Measurements from ENCODE around the gene WNT7A. TPM values are rescaled to one million over a fixed set of nuclear protein-coding genes. Genes with fewer than 3 reads are reported as not detected.

WNT7A gene
- total RNA-seq, 1 experiment from 2014 or later = not detected

GRCh38 chr3:13834258-13835035, 45.4 kb downstream of the WNT7A start:
- no peak overlapping the region for H3K4me3 Mint-ChIP-seq
- H3T11ph ChIP-seq (ENCODE audit: low read length) = no peak overlapping the region
- H3K9me3 ChIP-seq (ENCODE audit: control insufficient read depth, low read depth, low read length) = no peaks in the 10 kb centered on the region
- H4K5ac ChIP-seq (ENCODE audit: insufficient read length, low read depth, low read length) = no peak overlapping the region
- no peak for DNase-seq
- H3K36me3 Mint-ChIP-seq (ENCODE audit: insufficient read depth in 1 of 3, low read depth in 3 of 3) = no peaks in the 10 kb centered on the region
- no peak overlapping the region for H2BK120ac ChIP-seq (ENCODE audit: low read depth, low read length, poor library complexity, severe bottlenecking)
- H3K56ac ChIP-seq (ENCODE audit: insufficient read length, low read depth, low read length) = no peak overlapping the region
- peak overlapping the region in 1 of 3 experiments; percentile 13; a peak in 1 of 7 replicates for H3K27ac Mint-ChIP-seq
- no peaks in the 10 kb centered on the region for H4K20me1 ChIP-seq (ENCODE audit: control insufficient read depth, insufficient read depth, insufficient read length)
- H3K9me3 Mint-ChIP-seq = no peaks in the 10 kb centered on the region
- no peak overlapping the region for H3K27ac ChIP-seq (ENCODE audit: insufficient read length, low read depth, low read length)
- peaks cover 6 to 7% of the 10 kb centered on the region in 2 experiments for H3K4me1 Mint-ChIP-seq
- H3K79me1 ChIP-seq (ENCODE audit: insufficient read depth, low read depth, low read length, poor library complexity, severe bottlenecking) = no peaks in the 10 kb centered on the region
- no peak overlapping the region for H3K4me2 ChIP-seq (ENCODE audit: insufficient read depth, insufficient read length, low read length)
- H3K9ac ChIP-seq (ENCODE audit: extremely low read depth, insufficient read length, low read length) = no peak overlapping the region
- TF ChIP-seq CTCF (conservative IDR thresholded peaks at IDR 0.05) = no peak
- no peak overlapping the region for H2BK12ac ChIP-seq (ENCODE audit: insufficient read length, low read depth, low read length)
- no peak overlapping the region for H3K4ac ChIP-seq (ENCODE audit: low read depth, low read length)
- no peaks in the 10 kb centered on the region for H3K27me3 ChIP-seq (ENCODE audit: insufficient read depth, low read length)
- no peak overlapping the region for H2AFZ ChIP-seq (ENCODE audit: low read length)
- H2AK5ac ChIP-seq (ENCODE audit: insufficient read length, low read length) = no peak overlapping the region
- H4K8ac ChIP-seq (replicated peaks; ENCODE audit: insufficient read length, low read depth, low read length) = no peak overlapping the region
- no peak overlapping the region for H3K23ac ChIP-seq (ENCODE audit: insufficient read length, low read depth, low read length)
- H2BK15ac ChIP-seq (ENCODE audit: low read depth, low read length) = no peak overlapping the region
- WGBS (ENCODE audit: extremely low coverage, insufficient read length, low lambda C conversion rate) = no CpG with 5 or more reads among the region's 14 CpGs
- no peak overlapping the region for H2BK5ac ChIP-seq (ENCODE audit: insufficient read length, low read length)
- H4K91ac ChIP-seq (ENCODE audit: insufficient read length, low read depth, low read length) = no peak overlapping the region
- H3K4me1 ChIP-seq (ENCODE audit: insufficient read depth, low read length) = no peaks in the 10 kb centered on the region
- no peaks in the 10 kb centered on the region for H3K23me2 ChIP-seq (ENCODE audit: insufficient read length, low read depth, low read length, poor library complexity, severe bottlenecking)
- H3K14ac ChIP-seq (ENCODE audit: insufficient read depth, low read length) = no peak overlapping the region; the same call in 1 of the 2 replicates
- H3K79me2 ChIP-seq (ENCODE audit: insufficient read depth, low read length) = no peaks in the 10 kb centered on the region
- no peak overlapping the region for H2BK20ac ChIP-seq (ENCODE audit: low read depth, low read length, poor library complexity, severe bottlenecking)
- no peak overlapping the region for H3K18ac ChIP-seq (ENCODE audit: insufficient read length, low read depth, low read length)
- H3K27me3 Mint-ChIP-seq (ENCODE audit: low read depth) = peaks cover 29% of the 10 kb centered on the region

Measured in H9 (cell line).